Panc1 (cell line): ENCODE measurements around the gene MIF4GD. TPM values are rescaled to one million over a fixed set of nuclear protein-coding genes. Genes with fewer than 3 reads are reported as not detected.

Experiments
- ATAC-seq: fragments of 200-7000 bp; cut with Tn5 transposase; 2 replicates; pipeline ENCODE4 v1.9.1; 2020; ENCODE audit warnings: mild to moderate bottlenecking, moderate library complexity
- BruUV-seq: library from RNA; stranded (reverse); fragments of 400-500 nt; replicated peaks from 2 replicates; lab custom pipeline; 2021; lab: Mats Ljungman, UMichigan
- CTCF ChIA-PET: fragments of 300-600 bp; sonication (Branson Sonifier 250); formaldehyde crosslinking; loops from one replicate; lab custom pipeline; 2022; ENCODE audit warnings: antibody characterized with exemption; lab: Charles Lee
- POLR2A ChIA-PET: fragments of 300-600 bp; sonication (Branson Sonifier 250); formaldehyde crosslinking; loops from one replicate; lab custom pipeline; 2022; ENCODE audit warnings: antibody characterized with exemption; lab: Charles Lee
- DNase-seq: peaks from one replicate; pipeline ENCODE4 v3.0.0-alpha.2; 2010; ENCODE audit warnings: low read depth, low spot score
- H3K27ac ChIP-seq: 2 replicates; pipeline ENCODE4 v1.5.1; 2011; ENCODE audit warnings: mild to moderate bottlenecking, low read length, inconsistent platforms
- H3K27me3 ChIP-seq: fragments of 200-500 bp; sonication (Bioruptor generic); 2 replicates; pipeline ENCODE4 v1.6.0; 2014; ENCODE audit warnings: low read length, inconsistent platforms; ENCODE audit not compliant: control insufficient read depth, insufficient read depth
- H3K36me3 ChIP-seq: fragments of 200-500 bp; sonication (Bioruptor generic); 2 replicates; pipeline ENCODE4 v1.5.1; 2014; ENCODE audit warnings: inconsistent platforms, mild to moderate bottlenecking, low read length, moderate library complexity; ENCODE audit not compliant: control insufficient read depth, insufficient read depth
- H3K4me1 ChIP-seq: 2 replicates; pipeline ENCODE4 v1.5.1; 2011; ENCODE audit warnings: inconsistent platforms, mild to moderate bottlenecking, low read length, moderate library complexity; ENCODE audit not compliant: control insufficient read depth, insufficient read depth
- H3K4me3 ChIP-seq, 2 experiments: 2 replicates each; pipeline ENCODE4 v1.5.1; 2011 to 2012; ENCODE audit warnings: low read depth in 2 of 2, low read length in 2 of 2, mild to moderate bottlenecking in 2 of 2, inconsistent platforms in 1 of 2, moderate library complexity in 1 of 2
- H3K9me3 ChIP-seq: fragments of 200-500 bp; sonication (Bioruptor generic); 2 replicates; pipeline ENCODE4 v1.5.1; 2014; ENCODE audit warnings: low read depth, mild to moderate bottlenecking, inconsistent platforms, low read length, moderate library complexity; ENCODE audit not compliant: control insufficient read depth, insufficient read depth
- POLR2AphosphoS5 ChIP-seq: IDR thresholded peaks from 2 replicates; pipeline ENCODE4 v1.6.1; 2012; ENCODE audit warnings: mild to moderate bottlenecking, low read depth, low read length, moderate library complexity
- SIN3A ChIP-seq: IDR thresholded peaks from 2 replicates; pipeline ENCODE4 v1.6.1; 2012; ENCODE audit warnings: low read depth, mild to moderate bottlenecking, low read length, moderate library complexity, borderline replicate concordance; ENCODE audit not compliant: insufficient read depth
- TCF7L2 ChIP-seq: IDR thresholded peaks from 2 replicates; pipeline ENCODE4 v1.6.1; 2011; ENCODE audit warnings: mild to moderate bottlenecking, low read depth, low read length, inconsistent platforms
- in situ Hi-C: cut with HindIII; loops from 2 replicates; pipeline ENCODE4 v1.10.0; 2016; ENCODE audit warnings: low sequenced_read_pairs, low pct_unique_long_range_greater_than_20kb
- intact Hi-C: fragments of 100-400 bp; cut with micrococcal nuclease; formaldehyde crosslinking; loops from one replicate; pipeline ENCODE4 v1.10.0; 2022; ENCODE audit not compliant: unreplicated experiment
- total RNA-seq: library from RNA; stranded (reverse); gene quantifications from one replicate; pipeline ENCODE4 v1.2.1, GENCODE V29; 2021; ENCODE audit not compliant: unreplicated experiment
- TF ChIP-seq, protein P1 (sequence below), 2 experiments: IDR thresholded peaks; 2 replicates each; pipeline ENCODE4 v1.6.1; 2011 to 2012; ENCODE audit warnings: low read depth in 2 of 2, control low read depth in 1 of 2, low read length in 1 of 2, mild to moderate bottlenecking in 1 of 2, moderate library complexity in 1 of 2; ENCODE audit not compliant: insufficient read depth in 1 of 2
- TF ChIP-seq, protein P2 (sequence below): fragments of 450-650 bp; IDR thresholded peaks from 2 replicates; pipeline ENCODE4 v1.5.1; 2017; ENCODE audit warnings: mild to moderate bottlenecking

Gene MIF4GD
- total RNA-seq, 1 experiment from 2014 or later = 34.4 TPM

DNA sequence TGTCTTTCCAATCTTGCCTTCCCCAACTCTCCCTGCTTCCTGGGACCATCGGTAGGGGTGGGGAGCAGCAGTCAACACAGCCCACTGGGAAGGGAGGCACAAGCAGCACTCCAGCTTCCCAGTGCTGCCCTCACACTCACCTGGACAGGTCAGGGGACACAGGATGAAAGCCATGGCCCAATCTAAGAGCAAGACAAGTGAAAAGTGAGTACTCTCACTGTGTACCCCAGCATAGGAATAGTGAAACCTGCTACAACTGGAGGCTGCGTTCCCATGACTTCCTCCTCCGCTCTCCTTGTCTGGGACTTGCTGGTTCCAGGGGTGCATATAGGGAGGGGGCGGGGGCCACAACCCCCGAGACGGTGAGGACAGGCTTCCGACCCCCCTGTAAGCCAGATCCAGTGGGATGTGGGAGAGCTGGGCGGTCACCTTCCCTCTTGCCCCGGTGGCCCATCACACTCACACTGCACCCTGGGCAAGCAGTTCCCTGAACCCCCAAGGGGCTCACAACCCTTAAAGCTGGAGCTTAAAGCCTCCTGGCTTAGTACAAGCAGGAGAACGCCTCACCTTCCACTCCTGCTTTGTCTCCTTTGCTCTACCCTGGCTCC is 47.7 kb upstream of the MIF4GD start:
- intact Hi-C loops (no loop called here), in situ Hi-C loops (no loop called here)
- DNase-seq = no peak
- ATAC-seq = no peak
- CTCF ChIA-PET = interaction anchor here (0.7 kb wide), 1 partner anchor 85 kb away, joined by 11 read pairs; no protein-coding TSS in a partner anchor
- TF ChIP-seq SIN3A (no peak), TCF7L2 (no peak), POLR2AphosphoS5 (no peak)
- TF ChIP-seq, protein P1, sequence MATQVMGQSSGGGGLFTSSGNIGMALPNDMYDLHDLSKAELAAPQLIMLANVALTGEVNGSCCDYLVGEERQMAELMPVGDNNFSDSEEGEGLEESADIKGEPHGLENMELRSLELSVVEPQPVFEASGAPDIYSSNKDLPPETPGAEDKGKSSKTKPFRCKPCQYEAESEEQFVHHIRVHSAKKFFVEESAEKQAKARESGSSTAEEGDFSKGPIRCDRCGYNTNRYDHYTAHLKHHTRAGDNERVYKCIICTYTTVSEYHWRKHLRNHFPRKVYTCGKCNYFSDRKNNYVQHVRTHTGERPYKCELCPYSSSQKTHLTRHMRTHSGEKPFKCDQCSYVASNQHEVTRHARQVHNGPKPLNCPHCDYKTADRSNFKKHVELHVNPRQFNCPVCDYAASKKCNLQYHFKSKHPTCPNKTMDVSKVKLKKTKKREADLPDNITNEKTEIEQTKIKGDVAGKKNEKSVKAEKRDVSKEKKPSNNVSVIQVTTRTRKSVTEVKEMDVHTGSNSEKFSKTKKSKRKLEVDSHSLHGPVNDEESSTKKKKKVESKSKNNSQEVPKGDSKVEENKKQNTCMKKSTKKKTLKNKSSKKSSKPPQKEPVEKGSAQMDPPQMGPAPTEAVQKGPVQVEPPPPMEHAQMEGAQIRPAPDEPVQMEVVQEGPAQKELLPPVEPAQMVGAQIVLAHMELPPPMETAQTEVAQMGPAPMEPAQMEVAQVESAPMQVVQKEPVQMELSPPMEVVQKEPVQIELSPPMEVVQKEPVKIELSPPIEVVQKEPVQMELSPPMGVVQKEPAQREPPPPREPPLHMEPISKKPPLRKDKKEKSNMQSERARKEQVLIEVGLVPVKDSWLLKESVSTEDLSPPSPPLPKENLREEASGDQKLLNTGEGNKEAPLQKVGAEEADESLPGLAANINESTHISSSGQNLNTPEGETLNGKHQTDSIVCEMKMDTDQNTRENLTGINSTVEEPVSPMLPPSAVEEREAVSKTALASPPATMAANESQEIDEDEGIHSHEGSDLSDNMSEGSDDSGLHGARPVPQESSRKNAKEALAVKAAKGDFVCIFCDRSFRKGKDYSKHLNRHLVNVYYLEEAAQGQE (IDR thresholded peaks at IDR 0.05; ENCODE audit: insufficient read depth in 1 of 2, low read depth in 2 of 2, low read length in 1 of 2) = no peak
- TF ChIP-seq, protein P2, sequence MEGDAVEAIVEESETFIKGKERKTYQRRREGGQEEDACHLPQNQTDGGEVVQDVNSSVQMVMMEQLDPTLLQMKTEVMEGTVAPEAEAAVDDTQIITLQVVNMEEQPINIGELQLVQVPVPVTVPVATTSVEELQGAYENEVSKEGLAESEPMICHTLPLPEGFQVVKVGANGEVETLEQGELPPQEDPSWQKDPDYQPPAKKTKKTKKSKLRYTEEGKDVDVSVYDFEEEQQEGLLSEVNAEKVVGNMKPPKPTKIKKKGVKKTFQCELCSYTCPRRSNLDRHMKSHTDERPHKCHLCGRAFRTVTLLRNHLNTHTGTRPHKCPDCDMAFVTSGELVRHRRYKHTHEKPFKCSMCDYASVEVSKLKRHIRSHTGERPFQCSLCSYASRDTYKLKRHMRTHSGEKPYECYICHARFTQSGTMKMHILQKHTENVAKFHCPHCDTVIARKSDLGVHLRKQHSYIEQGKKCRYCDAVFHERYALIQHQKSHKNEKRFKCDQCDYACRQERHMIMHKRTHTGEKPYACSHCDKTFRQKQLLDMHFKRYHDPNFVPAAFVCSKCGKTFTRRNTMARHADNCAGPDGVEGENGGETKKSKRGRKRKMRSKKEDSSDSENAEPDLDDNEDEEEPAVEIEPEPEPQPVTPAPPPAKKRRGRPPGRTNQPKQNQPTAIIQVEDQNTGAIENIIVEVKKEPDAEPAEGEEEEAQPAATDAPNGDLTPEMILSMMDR = no peak
- Histone ChIP-seq H3K27me3 (no peaks in the 10 kb centered on the region), H3K4me1 (no peaks in the 10 kb centered on the region), H3K27ac (no peak overlapping the region), H3K4me3 (no peak overlapping the region), H3K36me3 (no peaks in the 10 kb centered on the region), H3K9me3 (no peaks in the 10 kb centered on the region)
- no TSS peak for BruUV-seq
- POLR2A ChIA-PET = no interaction called here

DNA sequence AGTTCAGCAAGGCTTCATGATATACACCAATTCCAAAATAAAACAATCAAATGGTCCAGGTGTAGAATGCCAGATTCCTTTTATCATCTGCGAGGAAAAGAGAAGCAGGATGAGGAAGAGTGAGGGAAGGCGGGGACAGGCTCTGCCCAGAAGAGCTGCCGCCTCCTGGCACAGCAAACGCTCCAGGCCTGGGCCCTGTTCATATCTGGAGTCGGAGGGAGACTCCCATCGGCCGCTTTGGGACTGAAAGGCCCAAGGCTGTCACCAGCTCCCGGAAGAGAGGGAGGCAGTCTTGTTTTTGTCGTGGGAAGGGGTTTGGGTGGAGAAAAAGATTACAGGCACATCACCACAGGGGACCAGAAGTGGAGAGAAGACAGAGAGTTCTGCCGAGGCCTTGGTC is 47.2 kb upstream of the MIF4GD start:
- TF ChIP-seq, protein P2 = no peak
- no peak for TF ChIP-seq TCF7L2
- TF ChIP-seq, protein P1 (IDR thresholded peaks at IDR 0.05; ENCODE audit: insufficient read depth in 1 of 2, low read depth in 2 of 2, low read length in 1 of 2) = no peak
- TF ChIP-seq SIN3A = no peak
- TF ChIP-seq POLR2AphosphoS5 = no peak

More for the DNA sequence above, 47.2 kb upstream of the MIF4GD start:
- DNase-seq (no peak), ATAC-seq (no peak)
- H3K27ac ChIP-seq = no peak overlapping the region
- CTCF ChIA-PET = no interaction called here
- BruUV-seq = no TSS peak
- no peaks in the 10 kb centered on the region for H3K9me3 ChIP-seq
- H3K36me3 ChIP-seq = no peaks in the 10 kb centered on the region
- POLR2A ChIA-PET = no interaction called here
- no peak overlapping the region for H3K4me3 ChIP-seq
- in situ Hi-C loops = no loop called here
- intact Hi-C loops = no loop called here
- no peaks in the 10 kb centered on the region for H3K27me3 ChIP-seq
- H3K4me1 ChIP-seq = no peaks in the 10 kb centered on the region
